GM21447 (cell line): Measurements from ENCODE around the gene LHX3.

Experiments used
- ATAC-seq: cut with Tn5 transposase; IDR thresholded peaks from one replicate; pipeline ENCODE4 v1.9.1; 2021; ENCODE audit not compliant: unreplicated experiment

Gene LHX3

DNA sequence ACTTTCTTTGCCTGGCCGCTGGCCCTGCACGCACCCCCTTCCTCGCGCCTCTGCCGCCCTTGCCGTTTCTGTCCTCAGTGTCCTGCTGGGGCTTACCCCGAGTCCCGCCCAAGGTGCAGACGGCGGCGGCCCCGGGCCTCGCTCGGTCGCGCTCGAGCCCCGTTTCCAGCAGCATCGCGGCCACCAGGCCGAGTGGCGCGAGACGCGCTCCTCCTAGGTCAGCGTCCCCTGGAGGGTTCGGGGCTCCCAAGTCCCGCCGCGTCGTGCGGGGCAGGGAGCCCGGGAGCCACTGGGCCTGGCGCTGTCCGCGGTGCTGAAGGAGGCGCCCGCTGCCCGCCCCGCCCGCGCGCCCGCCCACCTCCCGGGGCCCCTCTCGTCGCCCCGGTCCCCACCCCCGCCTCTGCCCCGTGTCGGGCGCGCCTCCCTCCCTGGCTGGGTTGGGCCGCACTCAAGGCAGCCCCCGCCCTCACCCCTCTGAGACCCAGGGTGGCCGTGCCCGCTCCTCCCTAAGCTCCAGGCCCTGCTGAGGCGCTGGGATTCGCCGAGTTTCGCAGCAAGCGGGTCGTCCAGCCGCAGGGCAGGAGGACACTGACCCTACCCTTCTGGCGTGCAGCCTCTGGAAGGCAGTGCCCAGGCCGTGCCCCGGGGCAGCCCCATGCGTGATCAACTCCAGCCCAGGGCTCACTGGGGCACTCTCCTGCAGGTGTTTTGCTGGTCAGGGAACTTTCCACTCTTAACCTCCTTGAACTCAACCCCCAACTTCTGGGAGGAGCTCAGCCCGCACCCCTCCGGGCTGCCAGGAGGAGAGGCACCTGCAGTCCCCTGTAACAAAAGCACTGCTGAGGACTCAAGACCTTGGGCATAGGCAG lies at the start of gene LHX3:
Gene LHX3 (minus strand): TSS at position 291 of the 869 bp plus-strand sequence. CDS start 116 bp downstream, at position 175.
- ATAC-seq = no peak

DNA sequence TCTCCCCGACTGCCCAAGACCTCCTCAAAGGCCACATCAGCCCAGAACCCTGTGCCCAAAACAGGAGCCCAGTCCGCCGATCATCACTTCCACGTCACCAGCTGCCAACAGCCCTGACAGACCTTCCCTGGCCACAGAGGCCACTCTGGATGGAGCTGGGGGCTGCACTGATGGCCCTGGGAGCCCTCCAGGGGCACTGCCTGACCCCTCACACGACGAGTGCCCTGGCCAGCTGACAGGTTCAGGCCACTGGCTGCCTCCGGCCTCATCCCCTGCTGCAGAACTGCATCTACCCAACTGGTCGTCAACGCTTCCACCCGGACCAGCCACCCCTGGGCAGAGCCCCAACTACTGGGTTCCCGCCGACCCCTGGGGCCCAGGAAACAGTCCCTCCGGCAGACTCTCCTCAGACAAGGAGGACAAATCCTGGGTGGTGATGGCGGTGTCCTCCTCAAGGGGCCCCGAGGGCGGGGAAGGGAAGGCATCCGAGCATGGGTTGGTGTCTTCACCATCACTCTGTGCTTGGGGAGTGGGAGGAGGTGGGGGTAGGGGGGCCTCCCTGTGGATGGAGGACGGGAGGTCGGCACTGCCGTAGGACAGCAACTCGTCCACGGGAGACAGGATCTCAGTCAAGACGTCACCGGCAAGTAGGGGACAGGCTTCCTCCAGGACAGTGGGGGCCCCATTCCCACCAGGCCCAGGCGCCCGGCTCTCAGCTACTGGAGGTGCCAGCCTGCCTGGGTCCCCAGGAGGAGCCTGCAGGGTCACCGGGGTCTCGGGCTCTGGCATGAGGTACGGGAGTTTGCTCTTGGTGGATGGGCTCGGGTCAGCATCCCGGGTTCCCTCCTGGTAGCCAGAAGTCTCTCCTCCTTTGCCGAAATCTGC lies 48.6 kb upstream of the LHX3 start:
- ATAC-seq = no peak

DNA sequence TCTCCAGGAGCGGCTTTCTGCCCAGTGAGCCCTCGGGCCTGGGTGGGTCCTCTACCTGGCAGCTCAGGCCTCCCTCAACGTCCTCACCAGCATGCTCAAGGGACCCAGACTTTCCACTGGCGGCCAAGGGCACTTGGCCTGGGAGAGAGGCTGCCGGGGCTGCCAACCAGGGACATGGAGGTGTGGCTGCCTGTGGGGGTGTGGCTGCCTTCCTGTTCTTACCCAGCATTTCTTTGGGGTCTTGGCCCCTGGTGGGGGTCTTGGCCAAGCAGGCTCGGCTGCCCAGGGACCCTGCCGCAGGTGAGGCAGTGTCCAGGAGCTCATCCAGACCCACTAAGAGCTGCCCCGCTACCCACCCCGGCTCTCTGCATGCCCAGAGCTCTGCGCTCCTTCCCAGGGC lies 47.9 kb upstream of the LHX3 start:
- ATAC-seq = no peak

DNA sequence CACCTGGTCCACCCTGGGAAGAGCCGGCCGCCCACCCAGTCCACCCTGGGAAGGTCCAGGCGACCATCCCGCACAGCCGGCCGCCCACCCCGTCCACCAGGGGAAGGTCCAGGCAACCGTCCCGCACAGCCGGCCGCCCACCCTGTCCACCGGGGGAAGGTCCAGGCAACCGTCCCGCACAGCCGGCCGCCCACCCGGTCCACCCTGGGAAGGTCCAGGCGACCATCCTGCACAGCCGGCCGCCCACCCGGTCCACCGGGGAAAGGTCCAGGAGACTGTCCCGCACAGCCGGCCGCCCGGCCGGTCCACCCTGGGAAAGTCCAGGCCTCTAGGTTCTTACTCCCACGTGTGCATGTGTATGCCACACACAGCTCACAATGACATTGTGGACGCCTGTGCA lies 47.4 kb upstream of the LHX3 start:
- no peak for ATAC-seq

DNA sequence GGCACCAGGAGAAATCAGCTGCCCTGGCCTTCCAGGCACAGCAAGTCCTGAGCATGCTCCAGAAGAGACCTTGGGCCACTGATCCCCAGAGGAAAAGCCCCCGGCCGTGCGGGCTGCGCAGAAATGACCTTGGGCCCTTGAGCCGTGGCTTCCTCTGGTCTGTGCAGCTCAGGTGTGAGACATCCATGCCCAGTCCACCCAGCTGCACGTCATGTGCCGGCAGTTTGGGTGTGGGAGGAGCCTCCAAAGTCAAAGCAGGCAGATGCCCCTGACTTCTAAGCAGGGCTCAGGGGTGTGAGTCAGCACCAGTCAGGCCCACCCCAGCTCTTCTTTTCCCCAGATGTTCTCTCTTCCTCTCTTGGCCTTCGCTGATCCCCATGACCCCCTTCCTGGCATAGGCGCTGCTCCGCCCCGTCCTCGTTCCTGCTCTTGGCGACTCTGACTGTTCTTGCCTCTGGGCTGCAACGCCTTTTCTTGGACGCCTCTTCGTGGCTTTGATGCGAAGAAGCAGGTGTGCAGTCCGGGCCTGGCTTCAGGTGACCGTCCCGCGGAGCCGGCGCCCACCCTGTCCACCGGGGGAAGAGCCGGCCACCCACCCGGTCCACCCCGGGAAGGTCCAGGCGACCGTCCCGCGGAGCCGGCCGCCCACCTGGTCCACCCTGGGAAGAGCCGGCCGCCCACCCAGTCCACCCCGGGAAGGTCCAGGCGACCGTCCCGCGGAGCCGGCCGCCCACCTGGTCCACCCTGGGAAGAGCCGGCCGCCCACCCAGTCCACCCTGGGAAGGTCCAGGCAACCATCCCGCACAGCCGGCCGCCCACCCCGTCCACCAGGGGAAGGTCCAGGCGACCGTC lies 46.6 kb upstream of the LHX3 start:
- ATAC-seq = no peak

DNA sequence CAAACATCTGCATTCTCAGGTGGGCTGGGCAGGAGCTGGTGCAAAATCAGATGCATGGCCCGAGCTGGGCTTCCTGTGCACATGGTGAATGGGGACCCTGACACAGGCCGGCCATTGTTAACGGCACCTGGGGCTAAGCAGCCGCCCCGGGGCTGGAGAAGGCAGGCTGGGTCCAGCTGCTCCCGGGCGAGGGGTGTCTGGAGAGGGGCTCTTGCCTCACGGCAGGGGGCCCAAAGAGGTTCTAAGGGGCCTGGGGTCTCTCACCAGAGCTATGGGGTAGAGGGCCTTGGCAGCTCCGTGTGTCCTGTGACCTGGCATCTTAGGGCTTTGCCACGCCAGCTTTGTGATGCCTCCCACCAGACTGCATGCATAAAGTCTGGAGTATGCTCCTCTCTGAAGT lies 45.7 kb upstream of the LHX3 start:
- ATAC-seq = no peak

DNA sequence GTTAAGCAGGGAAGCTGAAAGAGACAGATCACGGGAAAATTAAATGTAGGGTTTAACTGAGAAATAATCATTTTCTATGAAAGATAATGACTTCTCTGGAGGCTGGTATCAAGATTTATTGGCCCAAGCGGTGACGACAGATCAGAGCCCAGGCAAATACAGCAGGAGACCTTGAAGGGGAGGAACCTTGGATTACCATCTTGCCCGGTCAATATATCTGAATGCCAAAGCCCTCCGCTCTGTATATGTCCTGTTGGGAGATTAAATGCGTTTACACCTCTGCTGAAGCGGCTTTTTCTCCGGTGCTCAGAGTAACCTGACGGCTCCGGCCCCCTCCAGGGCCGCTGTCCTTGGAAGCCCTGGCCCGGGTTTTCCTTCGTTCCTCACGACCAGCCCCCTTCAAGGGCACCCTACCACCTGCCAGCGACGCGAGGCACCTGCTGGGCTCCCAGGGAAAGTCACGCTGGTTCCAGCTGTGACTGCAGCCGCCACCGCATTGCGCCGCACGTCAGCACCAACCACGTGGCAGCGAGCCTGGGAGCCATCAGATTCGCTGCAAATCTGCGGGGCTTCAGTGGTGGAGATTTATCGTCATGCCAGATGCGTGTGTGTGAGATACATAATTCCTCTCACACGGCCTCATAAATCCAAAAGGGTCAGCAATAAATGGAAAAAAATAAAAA lies 45.1 kb upstream of the LHX3 start:
- no peak for ATAC-seq

DNA sequence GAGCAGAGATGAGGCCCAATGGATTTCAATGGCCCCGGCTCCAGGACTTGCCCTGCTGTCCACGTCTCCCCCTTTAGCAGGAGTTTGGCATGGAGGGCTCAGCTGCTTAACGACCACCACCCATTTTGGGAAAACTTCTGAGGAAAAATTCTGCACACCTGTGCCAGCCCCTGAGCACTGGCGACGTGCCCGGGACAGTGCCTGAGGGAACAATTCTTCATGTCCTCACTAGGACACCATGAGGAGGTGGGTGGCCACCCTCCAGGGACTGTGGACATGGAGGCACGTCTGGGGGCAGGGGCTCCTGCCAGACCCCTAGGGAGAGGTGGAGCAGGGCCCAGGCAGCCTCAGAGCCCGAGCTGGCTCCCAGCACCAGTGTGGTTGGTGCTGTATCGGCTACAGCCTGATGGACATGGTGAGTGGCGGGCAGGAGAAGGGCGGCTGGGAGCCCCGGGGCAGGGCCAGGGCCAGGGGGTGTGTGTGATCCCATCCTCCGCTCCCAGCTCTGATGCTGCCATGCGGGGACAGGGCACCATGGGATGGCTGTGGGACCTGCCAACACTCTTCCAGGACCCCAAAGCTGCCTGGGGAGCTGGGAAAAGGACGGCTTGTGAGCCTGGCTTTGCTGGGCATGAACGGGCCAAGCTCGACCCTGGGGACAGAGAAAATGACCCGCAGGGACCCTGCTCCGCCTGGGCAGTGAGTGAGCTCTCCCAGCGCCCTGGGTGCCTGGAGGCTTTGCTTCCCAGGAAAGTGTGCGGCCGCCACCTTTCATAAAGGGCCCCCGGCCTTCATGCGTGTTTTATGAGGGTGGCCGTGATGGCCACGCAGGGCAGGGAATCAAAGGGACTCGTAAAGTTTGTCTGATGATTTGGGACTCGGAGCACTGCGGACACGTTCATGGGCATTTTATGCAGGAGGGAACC lies 44.3 kb upstream of the LHX3 start:
- no peak for ATAC-seq

DNA sequence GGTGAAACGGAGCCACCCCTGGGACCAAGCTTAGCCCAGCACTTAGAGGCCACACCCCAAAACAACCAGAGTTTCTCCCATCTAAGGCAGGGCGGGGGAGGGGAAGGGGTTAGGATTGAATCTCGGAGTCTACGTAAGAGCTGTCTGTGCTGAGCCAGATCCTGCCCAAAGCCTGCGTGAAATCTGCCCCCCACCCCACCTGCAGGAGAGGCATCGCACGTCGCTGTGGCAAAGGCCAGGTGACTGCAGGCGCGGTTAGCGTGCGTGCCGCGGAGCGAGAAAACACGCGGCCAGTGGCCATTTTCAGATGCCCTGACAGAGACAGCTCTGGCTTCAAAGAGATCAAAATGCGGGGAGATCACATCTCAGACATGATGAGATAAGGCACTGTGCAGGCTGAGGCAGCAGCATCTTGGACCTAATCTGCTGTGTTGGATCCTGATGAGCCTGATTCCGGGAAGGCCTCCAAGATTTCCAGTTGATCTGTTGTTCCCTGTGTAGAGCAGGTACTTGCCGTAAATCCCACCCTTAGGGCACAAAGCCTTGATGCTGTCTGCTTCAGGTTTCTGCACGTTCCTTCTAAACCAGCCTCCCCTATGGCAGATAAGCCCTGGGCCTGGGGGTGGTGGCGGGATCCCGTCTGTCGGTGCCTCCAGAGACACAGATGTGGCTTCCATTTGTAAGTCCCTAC lies 43.2 kb upstream of the LHX3 start:
- ATAC-seq = no peak

DNA sequence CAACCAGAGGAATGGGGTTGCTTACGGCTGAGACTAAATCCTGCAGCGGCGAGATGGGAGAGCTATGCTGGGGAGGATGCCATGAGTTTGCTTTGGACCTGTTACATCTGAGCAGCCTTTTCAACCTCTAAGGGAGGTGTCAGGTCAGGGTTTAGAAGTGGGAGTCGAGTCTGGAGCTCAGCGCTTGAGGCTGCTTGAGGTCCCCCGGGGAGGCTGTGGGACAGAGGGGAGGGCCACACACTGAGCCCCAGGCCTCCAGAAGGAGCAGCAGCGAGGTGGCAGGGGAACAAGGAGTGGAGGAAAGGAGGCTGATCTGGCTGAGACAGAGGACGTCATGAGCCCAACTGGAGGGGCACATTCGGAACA lies 42.6 kb upstream of the LHX3 start:
- ATAC-seq = no peak

DNA sequence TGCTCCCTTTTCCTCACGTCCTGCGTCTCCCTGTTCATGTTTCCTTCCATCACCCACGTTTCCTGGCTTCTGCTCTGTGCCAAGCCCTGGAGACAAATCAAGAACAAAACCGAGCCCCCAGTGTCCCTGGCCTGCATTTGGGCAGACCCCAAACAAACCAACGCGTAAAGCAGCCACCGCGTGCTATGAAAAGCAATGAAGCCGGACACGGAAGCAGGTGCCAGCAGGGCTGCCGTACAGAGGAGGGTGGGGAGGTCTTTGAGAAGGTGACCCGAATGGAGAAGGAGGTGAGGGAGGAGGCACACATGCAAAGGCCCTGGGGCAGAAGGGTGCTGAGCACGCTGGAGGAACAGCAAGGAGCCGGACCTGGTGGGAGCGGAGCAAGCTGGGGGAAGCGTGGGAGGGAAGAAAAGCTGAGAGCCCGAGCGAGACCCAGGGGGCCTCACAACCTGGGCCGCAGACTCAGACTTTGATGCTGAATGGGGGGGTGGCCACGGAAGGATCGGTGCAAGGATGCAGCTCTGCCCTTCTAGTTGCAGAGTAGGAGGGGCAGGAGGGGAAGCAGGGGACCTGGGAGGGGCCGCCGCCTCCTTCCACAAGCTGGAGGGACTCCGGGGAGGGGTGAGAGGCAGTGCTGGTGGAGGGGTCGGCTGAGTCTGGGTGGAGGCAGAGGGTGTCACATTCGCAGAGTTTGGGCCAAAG lies 42.1 kb upstream of the LHX3 start:
- no peak for ATAC-seq

DNA sequence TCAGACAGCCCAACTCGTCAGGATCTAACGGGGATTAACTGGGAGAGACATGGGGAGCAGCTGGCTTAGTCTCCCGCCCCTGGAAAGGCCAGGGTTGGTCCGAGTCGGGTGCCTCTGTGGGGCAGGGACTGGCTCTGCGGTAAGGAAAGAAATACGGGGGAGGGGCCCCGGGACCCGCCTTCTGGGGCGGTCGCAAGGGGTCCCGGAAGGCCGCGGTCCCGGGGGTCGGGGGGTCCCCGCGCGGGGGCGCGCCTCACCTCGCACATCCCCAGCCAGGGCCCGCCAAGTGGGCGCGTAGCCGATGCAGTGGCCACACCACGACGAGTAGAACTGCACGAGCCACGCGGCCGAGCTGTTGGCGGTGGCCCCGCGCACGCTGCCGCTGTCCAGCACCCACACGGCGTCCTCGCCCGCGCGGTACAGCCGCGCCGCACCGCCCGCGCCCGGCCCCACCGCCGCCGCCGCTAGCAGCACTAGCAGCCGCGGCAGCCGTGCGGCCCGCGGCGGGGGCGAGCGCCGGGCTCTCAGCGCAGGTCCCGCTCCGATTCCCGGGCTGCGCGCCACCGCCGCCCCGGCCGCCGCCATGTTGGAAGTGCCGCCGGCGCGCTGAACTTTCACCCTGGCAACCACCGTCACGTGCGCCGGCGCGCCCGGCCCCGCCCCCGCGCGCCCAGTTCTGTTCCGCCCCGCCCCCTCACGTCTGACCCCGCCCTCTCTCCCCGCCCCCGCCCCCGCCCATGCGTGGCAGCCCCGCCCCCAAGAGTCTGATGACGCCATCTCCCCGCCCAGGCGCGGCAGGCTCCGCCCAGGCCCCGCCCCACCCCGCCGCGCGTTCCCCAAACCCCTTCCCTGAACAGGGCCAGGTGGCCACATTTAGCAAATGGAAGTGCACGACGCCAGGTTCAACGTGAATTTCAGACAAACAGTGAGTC lies 40.6 kb upstream of the LHX3 start, which contains the start of gene QSOX2:
Gene QSOX2 (minus strand): TSS at position 594 of the 932 bp plus-strand sequence. CDS start 9 bp downstream, at position 585.
- no peak for ATAC-seq

DNA sequence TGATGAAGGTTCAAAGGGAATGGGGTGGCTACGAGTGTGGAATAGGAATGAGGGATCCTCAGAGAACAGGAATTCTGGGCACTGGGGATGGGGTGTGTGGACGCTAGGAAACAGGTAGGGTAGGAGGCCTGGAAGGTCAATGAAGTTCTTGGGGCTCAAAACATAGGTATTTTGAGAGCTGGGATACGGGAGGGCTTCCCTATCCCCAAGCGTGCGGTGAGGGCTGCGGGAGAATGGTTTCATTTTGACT lies 40.0 kb upstream of the LHX3 start:
- ATAC-seq = no peak

DNA sequence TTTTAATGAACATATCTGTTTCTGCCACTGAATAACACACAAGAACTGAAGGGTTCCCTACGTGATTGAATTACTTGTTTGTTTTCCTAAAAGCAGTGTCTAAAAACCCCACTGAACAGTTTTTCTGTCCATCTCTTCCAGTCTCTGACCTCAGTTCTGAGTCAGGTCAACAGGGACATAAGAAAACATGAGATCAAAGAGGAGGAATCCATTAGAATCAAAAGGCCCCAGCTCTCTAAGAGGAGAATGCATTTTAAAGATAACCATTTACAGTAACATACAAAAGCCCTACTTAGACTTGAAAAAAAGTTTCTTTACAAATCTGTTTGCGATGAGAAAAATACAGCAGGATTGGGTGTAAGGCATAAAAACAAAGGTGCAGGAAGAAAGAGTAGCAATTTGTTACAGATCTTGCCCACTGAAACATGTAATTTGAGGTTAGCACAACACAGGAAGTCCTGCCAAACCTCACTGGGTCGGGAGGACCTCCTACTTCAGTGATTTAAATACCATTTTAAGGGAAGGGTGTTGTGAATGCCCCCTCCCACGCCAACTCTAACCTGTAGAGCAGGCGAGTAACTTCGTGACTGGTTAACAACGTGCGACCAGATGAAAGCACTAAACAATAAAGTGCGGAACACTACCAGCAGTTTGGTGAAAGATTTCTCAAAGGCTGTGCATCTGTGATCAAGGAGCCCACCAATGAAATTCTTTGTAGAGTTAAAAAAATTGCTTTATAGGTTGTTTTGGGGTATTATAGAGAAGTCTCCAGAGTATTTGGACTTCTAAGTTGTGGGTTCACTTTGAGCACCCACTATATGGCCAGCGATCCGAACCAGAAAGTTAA lies 39.4 kb upstream of the LHX3 start:
- no peak for ATAC-seq

DNA sequence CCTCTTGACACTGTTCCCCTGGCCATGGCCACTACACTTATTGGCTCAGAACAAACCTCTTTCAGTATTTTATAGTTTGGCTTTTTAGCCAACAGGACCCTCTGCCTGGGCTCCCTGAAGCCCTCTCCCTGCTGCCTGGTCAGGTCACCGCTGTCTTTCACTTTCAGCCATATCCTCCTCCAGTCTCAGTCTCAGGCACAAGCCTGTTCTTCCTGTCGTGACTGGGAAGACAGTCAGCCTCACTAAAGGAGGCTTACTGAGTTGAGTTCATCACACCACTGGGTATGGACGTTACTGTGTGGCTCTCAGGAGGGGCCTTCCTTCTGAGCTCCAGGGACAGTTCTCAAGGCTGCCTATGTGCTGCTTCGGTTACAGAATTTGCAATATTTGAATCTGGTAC lies 38.7 kb upstream of the LHX3 start:
- ATAC-seq = no peak

DNA sequence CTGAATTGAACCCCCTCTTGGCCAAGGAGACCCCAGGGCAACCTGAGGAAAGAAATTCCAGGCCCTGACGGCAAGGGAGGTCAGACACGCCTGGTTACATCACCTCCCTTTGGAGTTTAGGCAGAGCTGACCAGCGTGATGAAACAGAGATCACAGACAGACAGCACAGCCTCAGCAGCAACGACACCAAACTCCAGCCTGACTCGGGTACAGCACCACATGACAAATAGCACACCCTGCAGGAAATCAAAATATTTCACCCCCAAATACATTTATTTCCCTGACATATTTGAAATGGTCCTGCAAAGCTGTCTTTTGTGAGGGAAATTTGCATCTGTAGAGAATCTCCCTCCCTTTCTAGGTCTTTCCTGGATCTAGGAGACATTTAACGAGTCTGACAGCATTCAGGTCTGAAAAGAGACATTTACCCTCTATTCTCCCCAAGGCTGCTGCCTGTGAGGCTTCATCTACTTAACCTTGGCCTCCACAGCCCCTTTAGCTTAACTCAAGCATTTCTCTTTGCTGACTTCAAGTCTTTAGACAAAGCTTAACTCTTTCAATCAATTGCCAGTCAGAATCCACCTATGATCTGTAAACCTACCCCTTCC lies 38.1 kb upstream of the LHX3 start:
- no peak for ATAC-seq
